IgD-negative memory B cell (primary cell): ENCODE measurements around the gene SMARCB1. TPM values are rescaled to one million over a fixed set of nuclear protein-coding genes. Genes with fewer than 3 reads are reported as not detected.
"Not testable (repeated sequence)": the region's sequence is repeated elsewhere in the genome, so short reads cannot be mapped to it uniquely, and the experiment has no call there.

Source experiments
- H3K27ac Mint-ChIP-seq, 3 donors: one replicate each; pipeline ENCODE4 v1.8.0; 2020 to 2022; ENCODE audit warnings: mild to moderate bottlenecking in 3 of 3, mixed read lengths in 3 of 3, moderate library complexity in 1 of 3
- H3K27me3 Mint-ChIP-seq: one replicate; pipeline ENCODE4 v1.8.0; 2021; ENCODE audit warnings: mixed read lengths
- H3K36me3 Mint-ChIP-seq: one replicate; pipeline ENCODE4 v1.8.0; 2020; ENCODE audit warnings: mild to moderate bottlenecking, mixed read lengths
- H3K4me1 Mint-ChIP-seq, 3 donors: one replicate each; pipeline ENCODE4 v1.8.0; 2020 to 2022; ENCODE audit warnings: mixed read lengths in 3 of 3, mild to moderate bottlenecking in 1 of 3
- H3K4me3 Mint-ChIP-seq, 4 donors: one replicate each; pipeline ENCODE4 v1.8.0; 2020 to 2022; ENCODE audit warnings: mild to moderate bottlenecking in 4 of 4, mixed read lengths in 4 of 4, moderate library complexity in 3 of 4
- H3K9me3 Mint-ChIP-seq, 3 donors: one replicate each; pipeline ENCODE4 v1.8.0; 2020 to 2021; ENCODE audit warnings: mixed read lengths in 3 of 3, mild to moderate bottlenecking in 1 of 3
- polyA plus RNA-seq: library from polyadenylated mRNA; unstranded; fragments of 300-500 nt; fragmentation: Illumina TruSeq; gene quantifications from one replicate; pipeline ENCODE4 v1.2.3, GENCODE V29; 2021

Gene SMARCB1
- polyA plus RNA-seq, 1 donor from 2014 or later: 117 TPM

DNA sequence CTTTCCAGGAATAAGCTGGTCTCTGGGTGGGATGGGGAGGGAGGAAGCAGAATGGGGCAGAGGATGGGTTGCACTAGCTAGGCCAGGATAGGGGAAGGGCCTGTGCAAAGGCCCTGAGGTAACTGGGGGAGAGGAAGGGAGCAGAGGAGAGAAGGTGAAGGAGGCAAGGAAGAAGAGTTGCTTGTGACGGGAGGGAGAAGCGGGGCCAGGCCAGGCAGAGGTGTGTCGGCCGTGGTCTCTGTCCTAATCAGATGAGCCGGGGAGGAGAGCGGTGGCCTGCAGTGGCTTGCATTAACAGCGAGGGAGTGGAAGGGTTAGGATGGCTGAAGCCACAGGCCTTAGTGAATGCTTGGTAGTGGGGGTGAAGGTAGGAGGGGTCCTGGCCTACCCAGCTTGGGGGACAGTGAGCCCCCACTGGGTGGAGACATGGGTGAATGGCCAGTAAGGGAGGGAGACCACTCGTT is 58.0 kb downstream of the SMARCB1 start:
- Mint-ChIP-seq H3K27ac (peak overlapping the region; percentile 93 to 96 (median 95)), H3K27me3 (peaks cover 1% of the 10 kb centered on the region), H3K4me3 (peak overlapping the region; percentile 44 to 93 (median 84)), H3K9me3 (no peaks in the 10 kb centered on the region), H3K4me1 (peaks cover 50 to 69% (median 57%) of the 10 kb centered on the region in 3 donors), H3K36me3 (no peaks in the 10 kb centered on the region)

DNA sequence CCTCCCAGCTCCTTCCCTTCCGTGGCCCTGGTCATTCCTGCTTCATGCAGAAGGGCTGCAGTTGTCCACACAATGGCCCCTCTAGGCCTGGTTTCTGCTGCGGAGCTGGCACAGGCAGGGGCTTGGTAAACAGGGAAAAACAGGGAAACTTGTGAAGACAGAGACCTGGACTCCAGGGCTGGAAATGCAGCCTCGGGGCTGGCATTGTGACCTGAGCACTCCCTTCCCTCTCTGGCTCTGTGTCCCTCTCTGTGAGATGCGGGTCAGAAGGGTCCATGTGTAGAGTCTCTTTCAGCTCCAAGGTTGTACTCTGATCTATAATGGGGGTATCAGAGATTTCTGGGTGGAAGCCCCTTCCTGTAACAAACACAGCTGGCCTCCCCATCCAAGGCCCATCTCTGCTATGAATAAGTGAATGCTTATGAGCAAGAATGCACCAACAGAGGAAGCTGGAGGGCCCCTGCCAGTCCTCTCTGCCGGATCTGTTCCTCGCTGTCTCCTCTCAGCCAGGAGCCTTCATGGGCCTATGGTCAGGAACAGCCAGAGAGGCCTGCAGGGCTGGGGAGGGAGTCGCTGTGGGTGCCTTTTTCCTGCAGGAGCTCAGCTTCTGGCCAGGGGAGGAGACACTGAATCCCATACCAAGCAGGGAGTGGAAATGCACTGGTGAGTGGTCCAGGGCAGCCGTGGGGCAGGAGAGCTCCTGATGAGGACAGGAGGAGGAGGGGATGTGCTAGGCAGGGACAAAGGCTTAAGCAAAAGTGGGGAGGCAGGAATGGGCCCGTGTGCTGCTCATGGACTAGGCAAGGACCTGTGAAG is 58.7 kb downstream of the SMARCB1 start:
- Mint-ChIP-seq H3K4me3 (peak overlapping the region; percentile 44 to 93 (median 80)), H3K27ac (peak overlapping the region; percentile 89 to 96 (median 95)), H3K27me3 (peaks cover 1% of the 10 kb centered on the region), H3K9me3 (no peaks in the 10 kb centered on the region), H3K4me1 (peaks cover 50 to 69% (median 57%) of the 10 kb centered on the region in 3 donors), H3K36me3 (no peaks in the 10 kb centered on the region)

DNA sequence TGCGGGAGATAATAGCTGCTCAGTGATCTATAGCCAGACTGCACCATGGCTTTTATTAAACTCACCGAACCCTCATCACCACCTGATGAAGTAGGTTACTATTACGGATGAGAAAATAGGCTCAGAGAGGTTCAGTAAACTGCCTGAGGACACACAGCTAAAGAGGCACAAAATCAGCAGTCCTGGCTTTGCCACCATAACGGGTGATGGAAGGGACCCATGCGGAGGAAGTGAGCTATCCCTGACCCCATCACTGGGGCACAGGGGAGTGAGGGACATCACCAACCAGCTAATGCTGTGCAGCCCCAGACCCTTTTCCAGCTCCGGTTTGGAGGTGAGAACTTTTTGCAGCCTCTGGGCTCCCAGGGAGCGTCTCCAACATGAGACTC is 59.3 kb downstream of the SMARCB1 start:
- no peaks in the 10 kb centered on the region for H3K9me3 Mint-ChIP-seq
- peaks cover 53 to 67% (median 59%) of the 10 kb centered on the region in 3 donors for H3K4me1 Mint-ChIP-seq
- H3K4me3 Mint-ChIP-seq: peak overlapping the region in 3 of 4 donors; percentile 52 to 80 (median 80)
- H3K36me3 Mint-ChIP-seq: no peaks in the 10 kb centered on the region
- H3K27me3 Mint-ChIP-seq: peaks cover 1% of the 10 kb centered on the region
- peak overlapping the region in 2 of 3 donors; percentile 91 to 96 for H3K27ac Mint-ChIP-seq

DNA sequence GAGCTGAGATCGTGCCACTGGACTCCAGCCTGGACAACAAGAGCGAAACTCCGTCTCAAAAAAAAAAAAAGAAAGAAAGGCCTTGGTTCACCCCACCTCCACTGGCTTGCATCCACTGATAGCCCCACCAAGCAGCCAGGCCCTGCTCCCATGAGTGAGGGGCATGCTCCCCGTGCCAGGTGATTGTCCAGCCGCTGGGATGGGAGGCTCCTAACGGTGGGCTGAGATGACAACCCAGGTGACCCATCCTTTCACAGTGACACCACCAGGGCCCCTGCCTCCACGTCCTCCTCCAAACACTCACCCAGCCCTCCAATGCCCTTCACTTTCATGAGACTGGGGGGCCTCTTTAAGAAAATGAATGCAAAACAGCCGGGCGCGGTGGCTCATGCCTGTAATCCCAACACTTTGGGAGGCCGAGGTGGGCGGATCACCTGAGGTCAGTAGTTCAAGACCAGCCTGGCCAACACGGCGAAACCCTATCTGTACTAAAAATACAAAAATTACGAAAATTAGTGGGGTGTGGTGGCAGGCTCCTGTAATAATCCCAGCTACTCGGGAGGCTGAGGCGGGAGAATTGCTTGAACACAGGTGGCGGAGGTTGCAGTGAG is 60.6 kb downstream of the SMARCB1 start:
- Mint-ChIP-seq H3K9me3 (no peaks in the 10 kb centered on the region), H3K4me3 (peak overlapping the region in 3 of 4 donors; percentile 76 to 92 (median 81)), H3K27ac (peak overlapping the region; percentile 62 to 90 (median 67)), H3K27me3 (peaks cover 1% of the 10 kb centered on the region), H3K4me1 (peaks cover 53 to 61% (median 54%) of the 10 kb centered on the region in 3 donors), H3K36me3 (no peaks in the 10 kb centered on the region)

DNA sequence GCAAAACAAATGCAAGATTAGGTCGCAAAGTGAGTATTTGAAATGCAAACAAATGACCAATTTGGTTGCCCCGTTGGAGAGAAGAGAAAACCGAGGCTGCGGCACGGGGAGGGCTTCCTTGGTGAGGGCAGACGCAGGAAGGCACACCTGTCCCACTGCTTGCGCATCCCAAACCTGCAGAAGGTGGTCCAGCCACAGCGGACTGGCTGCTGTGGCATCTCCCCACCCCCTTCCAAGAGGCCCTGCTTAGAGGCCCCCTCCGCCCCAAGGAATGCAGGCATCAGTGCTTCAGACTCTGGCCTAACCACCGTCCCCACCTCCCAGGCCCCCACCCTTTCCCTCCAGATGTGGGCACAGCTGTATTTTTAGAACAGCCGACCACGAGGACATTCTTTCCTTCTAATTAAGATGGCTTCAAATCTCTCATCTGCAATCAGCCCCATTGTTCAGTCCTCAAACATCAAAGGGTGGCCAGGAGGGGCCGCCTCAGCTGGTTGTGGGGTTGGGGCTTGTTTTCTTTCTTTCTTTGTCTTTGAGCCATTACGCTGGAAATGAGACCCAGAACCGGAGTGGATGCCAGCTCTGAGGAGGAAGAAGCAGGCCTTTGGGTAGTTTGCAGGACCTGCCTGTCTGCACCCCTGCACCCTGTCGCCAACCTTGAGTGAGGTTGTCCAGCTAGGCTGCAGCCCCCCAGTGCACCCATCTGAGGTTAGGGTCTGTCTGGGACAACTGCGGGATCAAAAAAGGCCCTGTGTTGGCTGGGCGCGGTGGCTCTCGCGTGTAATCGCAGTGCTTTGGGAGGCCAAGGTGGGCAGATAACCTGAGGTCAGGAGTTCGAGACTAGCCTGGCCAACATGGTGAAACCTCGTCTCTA is 61.5 kb downstream of the SMARCB1 start:
- H3K4me3 Mint-ChIP-seq: peak overlapping the region; percentile 25 to 92 (median 78)
- H3K36me3 Mint-ChIP-seq: no peaks in the 10 kb centered on the region
- peak overlapping the region; percentile 62 to 90 (median 67) for H3K27ac Mint-ChIP-seq
- no peaks in the 10 kb centered on the region for H3K9me3 Mint-ChIP-seq
- H3K4me1 Mint-ChIP-seq: peaks cover 46 to 55% (median 54%) of the 10 kb centered on the region in 3 donors
- peaks cover 1% of the 10 kb centered on the region for H3K27me3 Mint-ChIP-seq

DNA sequence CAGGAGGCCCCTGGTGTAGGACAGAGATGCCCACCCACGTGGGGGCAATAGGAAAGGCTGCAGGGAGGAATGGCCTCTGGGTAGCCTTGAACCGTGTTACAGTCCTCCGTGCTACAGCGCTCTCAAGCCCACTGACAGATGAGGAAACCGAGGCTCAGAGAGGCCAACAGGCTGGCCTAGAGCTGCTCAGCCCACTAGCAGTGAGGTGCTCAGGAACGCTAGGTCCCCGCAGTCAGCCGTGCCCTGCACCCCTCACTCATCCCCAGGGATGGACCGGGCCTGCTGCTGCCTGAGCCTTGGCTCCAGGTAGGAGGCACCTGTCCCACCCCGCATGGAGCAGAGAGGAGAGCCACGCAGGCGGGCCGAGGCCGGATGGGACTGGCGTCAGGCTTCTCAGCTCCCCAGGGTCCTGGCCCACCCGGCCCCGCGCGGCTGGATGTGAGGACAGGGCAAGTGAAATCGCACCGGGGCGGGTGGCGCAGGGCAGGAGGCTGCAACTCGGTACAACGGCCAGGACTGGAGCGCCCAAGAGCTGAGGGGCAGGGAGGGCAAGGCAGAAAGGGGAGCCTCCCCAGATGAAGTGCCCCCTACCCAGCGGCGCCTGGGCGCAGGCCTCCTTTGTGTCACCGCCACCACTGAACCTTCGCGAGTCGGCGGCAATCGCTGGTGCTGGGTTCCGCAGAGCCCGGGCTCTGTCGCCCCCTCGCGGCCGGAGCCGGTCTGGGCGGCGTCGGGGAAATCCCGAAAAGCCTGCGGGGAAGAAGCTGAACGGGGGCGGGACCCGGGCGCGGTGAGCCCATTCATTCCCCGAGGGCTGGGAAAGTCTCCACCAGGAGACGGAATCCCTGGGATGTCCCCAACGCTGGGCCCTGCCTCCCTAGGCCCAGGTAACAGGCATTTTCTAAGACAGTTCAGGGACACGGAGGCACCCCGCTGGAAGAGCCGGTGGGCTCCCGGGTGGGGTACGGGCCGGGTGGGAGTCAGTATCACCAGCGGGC is 62.5 kb downstream of the SMARCB1 start:
- Mint-ChIP-seq H3K36me3 (no peaks in the 10 kb centered on the region), H3K9me3 (no peaks in the 10 kb centered on the region), H3K27ac (peak overlapping the region in 2 of 3 donors; percentile 23 to 90), H3K4me1 (peaks cover 41 to 52% (median 48%) of the 10 kb centered on the region in 3 donors), H3K4me3 (peak overlapping the region in 2 of 4 donors; percentile 72 to 87), H3K27me3 (peaks cover 1% of the 10 kb centered on the region)

DNA sequence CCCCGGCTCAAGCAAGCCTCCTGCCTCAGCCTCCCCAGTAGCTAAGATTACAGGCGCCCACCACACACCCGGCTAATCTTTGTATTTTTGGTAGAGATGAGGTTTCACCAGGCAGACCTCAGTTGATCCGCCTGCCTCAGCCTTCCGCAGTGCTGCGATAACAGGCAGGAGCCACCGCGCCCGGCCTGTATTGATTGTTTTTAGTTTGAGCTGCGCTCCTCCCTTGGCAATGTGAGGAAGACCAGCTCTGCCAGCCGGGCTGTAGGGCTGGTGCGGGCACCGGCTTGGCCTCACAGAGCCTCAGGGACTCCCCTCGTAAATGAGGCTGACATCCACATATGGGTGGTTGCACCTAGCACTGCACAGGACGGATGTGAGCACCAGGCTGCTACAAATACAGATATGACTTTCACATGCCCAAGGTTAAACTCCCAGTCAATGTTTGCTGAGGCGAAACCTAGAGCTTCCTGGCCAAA is 63.4 kb downstream of the SMARCB1 start:
- Mint-ChIP-seq H3K4me1 (peaks cover 33 to 43% (median 41%) of the 10 kb centered on the region in 3 donors), H3K4me3 (peak overlapping the region; percentile 48 to 91 (median 80)), H3K9me3 (no peaks in the 10 kb centered on the region), H3K27ac (peak overlapping the region in 1 of 3 donors; percentile 90), H3K36me3 (no peaks in the 10 kb centered on the region), H3K27me3 (peaks cover 1% of the 10 kb centered on the region)

DNA sequence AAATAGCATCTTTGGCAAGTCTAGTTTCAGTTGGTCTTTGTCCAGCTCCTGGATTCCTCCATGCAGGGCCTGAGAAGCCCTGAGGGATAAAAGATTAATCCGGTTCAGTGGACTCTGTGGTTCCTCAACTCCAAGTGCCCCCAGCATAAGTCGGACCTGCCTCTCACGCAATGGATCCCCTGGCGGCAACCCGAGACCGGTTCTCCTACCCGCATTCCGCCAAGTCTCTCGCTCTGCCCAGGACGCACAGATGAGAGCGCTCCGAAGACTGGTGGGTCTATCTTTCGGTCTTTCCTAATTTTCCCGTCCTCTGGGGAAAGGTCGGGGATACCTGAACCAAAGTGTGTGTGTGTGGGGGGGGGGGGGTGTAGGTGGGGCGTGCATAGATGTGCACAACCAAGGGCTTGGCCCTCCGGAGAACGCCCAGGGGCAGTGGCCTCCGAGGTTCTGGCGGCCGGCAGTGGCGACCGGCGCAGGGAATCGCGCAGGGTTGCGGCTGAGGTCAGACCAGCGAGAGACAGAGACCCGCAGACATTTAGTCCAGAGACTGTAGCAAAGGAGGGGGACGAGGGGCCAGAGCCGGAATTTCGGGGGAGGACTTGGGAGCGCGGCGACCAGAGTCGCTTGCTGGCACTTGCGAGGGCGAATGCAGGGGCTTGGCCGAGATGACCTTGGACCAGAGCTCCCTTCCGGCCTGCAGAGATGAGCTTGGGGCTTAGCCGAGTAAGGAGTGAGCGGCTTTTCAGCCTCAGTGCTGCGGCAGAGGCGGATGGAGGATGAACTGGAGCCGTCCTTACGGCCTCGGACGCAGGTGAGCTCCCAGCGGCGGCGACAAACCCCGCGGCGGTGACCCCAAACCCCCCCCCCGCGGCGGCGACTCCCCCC is 70.2 kb downstream of the SMARCB1 start:
- Mint-ChIP-seq H3K36me3 (no peaks in the 10 kb centered on the region), H3K27me3 (no peaks in the 10 kb centered on the region), H3K27ac (peak overlapping the region; percentile 89 to 96 (median 96)), H3K4me3 (peak overlapping the region; percentile 91 to 99 (median 95)), H3K9me3 (no peaks in the 10 kb centered on the region), H3K4me1 (peaks cover 4 to 14% (median 12%) of the 10 kb centered on the region in 3 donors)

DNA sequence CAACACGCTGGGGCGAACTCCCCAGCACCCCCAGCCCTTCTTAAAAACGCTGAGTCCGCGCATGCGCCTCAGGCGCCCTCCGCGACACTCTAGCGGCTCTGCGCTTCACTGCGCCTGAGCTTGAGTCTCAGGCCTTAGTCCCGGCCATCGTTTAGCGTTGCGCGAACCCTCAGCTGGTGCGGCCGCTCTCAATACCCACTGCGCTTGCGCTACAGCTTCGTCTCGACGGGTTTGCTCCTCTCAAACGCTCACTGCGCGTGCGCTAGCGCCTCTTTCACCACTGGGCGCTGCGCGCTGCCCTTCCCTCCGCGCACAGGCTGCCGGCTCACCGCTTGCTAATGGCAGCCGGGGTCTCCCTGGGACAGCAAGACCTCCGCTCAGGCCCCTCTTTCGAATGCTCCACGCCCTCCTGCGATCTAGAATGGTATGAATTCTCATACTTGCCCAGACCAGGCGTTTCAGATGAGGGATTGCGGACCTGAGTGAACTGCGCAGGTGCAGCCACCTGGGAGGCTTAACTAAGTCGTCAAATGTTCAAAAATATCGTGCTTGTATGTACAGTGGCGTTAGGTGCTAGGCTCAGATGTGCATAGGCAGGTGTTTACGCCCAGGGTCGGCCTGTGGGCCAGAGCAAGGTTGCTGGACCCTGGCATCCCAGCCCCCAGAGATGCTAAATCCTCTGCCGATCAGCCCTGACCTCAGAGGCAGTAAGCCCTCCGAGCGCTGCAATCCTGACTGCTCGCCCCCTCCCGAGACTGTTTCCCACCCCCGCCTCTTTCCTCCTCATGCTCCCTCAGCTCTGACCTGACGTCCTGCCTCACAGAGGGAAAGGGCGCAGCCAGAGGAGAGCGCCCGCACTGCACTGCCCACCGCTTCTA is 71.1 kb downstream of the SMARCB1 start, which contains the start of gene SLC2A11:
Gene SLC2A11 (plus strand): TSS at position 270 of the 878 bp plus-strand sequence. CDS start 125 bp downstream, at position 395.
- Mint-ChIP-seq H3K27me3 (no peaks in the 10 kb centered on the region), H3K4me1 (peaks cover 5 to 17% (median 12%) of the 10 kb centered on the region in 3 donors), H3K9me3 (no peaks in the 10 kb centered on the region), H3K27ac (peak within 1 kb of the TSS; percentile 89 to 96 (median 96)), H3K4me3 (peak within 1 kb of the TSS; percentile 91 to 99 (median 95)), H3K36me3 (no peaks in the 10 kb centered on the region)

DNA sequence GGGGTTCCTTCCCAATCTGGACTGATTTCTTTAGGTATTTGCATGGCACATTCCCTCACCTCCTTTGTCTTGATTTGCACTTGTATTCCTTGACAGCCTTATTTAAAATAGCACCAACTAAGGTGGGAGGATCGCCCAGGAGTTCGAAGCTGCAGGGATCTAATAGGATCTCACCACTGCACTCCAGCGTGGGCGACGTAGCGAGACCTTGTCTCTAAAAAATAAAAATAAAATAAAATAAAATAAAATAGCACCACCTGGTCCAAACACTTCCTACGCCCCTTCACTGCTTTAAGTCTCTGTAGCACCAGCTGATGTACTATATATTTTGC is 71.7 kb downstream of the SMARCB1 start:
- Mint-ChIP-seq H3K4me3 (peak overlapping the region; percentile 91 to 99 (median 95)), H3K36me3 (no peaks in the 10 kb centered on the region), H3K27ac (peak overlapping the region; percentile 89 to 96 (median 96)), H3K27me3 (no peaks in the 10 kb centered on the region), H3K4me1 (peaks cover 5 to 21% (median 12%) of the 10 kb centered on the region in 3 donors), H3K9me3 (no peaks in the 10 kb centered on the region)

DNA sequence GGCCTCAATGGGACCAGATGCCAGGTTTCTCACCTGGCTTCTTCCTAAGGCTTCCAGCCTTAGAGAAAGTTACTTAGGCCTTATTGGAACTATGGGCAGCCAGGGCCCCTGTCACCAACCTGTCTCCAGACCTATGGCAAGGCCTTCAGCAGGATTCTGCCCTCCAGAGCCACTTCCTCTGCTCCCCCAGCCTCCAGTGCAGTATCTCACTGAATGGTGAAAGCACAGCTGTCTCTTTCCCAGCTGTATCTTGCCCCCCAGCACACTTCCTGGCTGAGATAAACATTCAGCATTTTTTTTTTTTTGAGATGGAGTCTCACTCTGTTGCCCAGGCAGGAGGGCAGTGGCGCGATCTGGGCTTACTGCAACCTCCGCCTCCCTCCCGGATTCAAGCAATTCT is 72.4 kb downstream of the SMARCB1 start:
- Mint-ChIP-seq H3K27ac (no peak overlapping the region), H3K9me3 (no peaks in the 10 kb centered on the region), H3K4me3 (peak overlapping the region; percentile 21 to 92 (median 72)), H3K27me3 (no peaks in the 10 kb centered on the region), H3K4me1 (peaks cover 5 to 21% (median 12%) of the 10 kb centered on the region in 3 donors), H3K36me3 (no peaks in the 10 kb centered on the region)

DNA sequence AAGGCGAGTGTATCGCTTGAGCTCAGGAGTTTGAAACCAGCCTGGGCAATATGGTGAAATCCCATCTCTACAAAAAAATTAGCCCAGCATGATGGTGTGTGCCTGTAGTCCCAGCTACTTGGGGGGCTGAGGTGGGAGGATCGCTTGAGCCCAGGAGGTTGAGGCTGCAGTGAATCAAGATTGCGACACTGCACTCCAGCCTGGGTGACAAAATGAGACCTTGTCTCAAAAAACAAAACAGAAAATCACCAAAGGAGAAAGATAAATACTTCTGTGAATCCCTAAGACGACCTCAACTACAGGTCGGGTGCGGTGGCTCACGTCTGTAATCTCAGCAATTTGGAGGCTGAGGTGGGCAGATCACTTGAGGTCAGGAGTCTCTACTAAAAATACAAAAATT is 73.4 kb downstream of the SMARCB1 start:
- H3K4me3 Mint-ChIP-seq: not testable (repeated sequence)

More for the DNA sequence above, 73.4 kb downstream of the SMARCB1 start:
- not testable (repeated sequence) for H3K27me3 Mint-ChIP-seq, H3K9me3 Mint-ChIP-seq, H3K27ac Mint-ChIP-seq, H3K36me3 Mint-ChIP-seq
- peaks cover 5 to 21% (median 12%) of the 10 kb centered on the region in 3 donors for H3K4me1 Mint-ChIP-seq
